ENCODE data around the gene SMC6.

DNA sequence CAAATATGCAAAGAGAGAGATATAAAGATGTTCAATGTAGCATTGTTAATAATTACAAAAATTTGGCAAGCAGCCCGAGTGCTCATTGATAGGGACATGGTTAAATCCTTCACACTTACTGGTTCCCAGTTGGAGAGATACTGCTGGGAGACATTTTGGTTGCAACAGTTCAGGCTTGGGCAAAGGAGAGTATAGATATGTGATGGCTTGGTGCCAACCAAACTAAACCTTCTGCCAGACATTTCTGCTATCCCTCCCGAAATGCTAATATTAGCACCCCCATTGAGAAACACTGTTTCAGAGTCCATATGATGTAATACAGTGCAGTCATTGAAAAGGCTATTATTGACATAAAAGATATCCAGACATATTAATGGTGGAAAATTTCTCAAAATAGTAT lies 11.8 kb upstream of the SMC6 start:
- TF ChIP-seq, protein P1, sequence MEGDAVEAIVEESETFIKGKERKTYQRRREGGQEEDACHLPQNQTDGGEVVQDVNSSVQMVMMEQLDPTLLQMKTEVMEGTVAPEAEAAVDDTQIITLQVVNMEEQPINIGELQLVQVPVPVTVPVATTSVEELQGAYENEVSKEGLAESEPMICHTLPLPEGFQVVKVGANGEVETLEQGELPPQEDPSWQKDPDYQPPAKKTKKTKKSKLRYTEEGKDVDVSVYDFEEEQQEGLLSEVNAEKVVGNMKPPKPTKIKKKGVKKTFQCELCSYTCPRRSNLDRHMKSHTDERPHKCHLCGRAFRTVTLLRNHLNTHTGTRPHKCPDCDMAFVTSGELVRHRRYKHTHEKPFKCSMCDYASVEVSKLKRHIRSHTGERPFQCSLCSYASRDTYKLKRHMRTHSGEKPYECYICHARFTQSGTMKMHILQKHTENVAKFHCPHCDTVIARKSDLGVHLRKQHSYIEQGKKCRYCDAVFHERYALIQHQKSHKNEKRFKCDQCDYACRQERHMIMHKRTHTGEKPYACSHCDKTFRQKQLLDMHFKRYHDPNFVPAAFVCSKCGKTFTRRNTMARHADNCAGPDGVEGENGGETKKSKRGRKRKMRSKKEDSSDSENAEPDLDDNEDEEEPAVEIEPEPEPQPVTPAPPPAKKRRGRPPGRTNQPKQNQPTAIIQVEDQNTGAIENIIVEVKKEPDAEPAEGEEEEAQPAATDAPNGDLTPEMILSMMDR (IDR thresholded peaks at IDR 0.05), result no peak
- TF ChIP-seq POLR2A (IDR thresholded peaks at IDR 0.05), result no peak

Data from Peyer's patch (tissue), 4 donors.